Smooth muscle cell (in vitro differentiated cells): ENCODE data around the gene ADGRB3. TPM values are rescaled to one million over a fixed set of nuclear protein-coding genes. Genes with fewer than 3 reads are reported as not detected.

Source experiments
- DNase-seq: peaks from one replicate; lab custom pipeline; 2025; ENCODE audit not compliant: unreplicated experiment; lab: John Stamatoyannopoulos, UW
- H2AFZ ChIP-seq: fragments of 200-600 bp; sonication (generic); 2 replicates; pipeline ENCODE4 v1.6.0; 2016; ENCODE audit warnings: antibody characterized with exemption, low read depth, mild to moderate bottlenecking
- H3F3A ChIP-seq: fragments of 200-600 bp; sonication (generic); 2 replicates; pipeline ENCODE4 v1.6.0; 2017; ENCODE audit warnings: antibody characterized with exemption, low read depth
- H3K27ac ChIP-seq: fragments of 200-600 bp; sonication (generic); 2 replicates; pipeline ENCODE4 v1.5.1; 2016; ENCODE audit warnings: low read depth, mild to moderate bottlenecking
- H3K27me3 ChIP-seq: fragments of 200-600 bp; sonication (generic); 2 replicates; pipeline ENCODE4 v1.6.1; 2016; ENCODE audit warnings: low read depth, mild to moderate bottlenecking
- H3K36me3 ChIP-seq: fragments of 200-600 bp; sonication (generic); 2 replicates; pipeline ENCODE4 v1.5.1; 2016; ENCODE audit warnings: low read depth
- H3K4me1 ChIP-seq: fragments of 200-600 bp; sonication (generic); 2 replicates; pipeline ENCODE4 v1.5.1; 2016; ENCODE audit warnings: low read depth
- H3K4me2 ChIP-seq: fragments of 200-600 bp; sonication (generic); 2 replicates; pipeline ENCODE4 v1.6.0; 2016; ENCODE audit warnings: mild to moderate bottlenecking
- H3K4me3 ChIP-seq: fragments of 200-600 bp; sonication (generic); 2 replicates; pipeline ENCODE4 v1.5.1; 2016; ENCODE audit warnings: mild to moderate bottlenecking
- H3K79me2 ChIP-seq: fragments of 200-600 bp; sonication (generic); 2 replicates; pipeline ENCODE4 v1.6.0; 2016; ENCODE audit warnings: low read depth, mild to moderate bottlenecking
- H3K9ac ChIP-seq: fragments of 200-600 bp; sonication (generic); 2 replicates; pipeline ENCODE4 v1.6.0; 2016; ENCODE audit warnings: low read depth
- H3K9me3 ChIP-seq: fragments of 200-600 bp; sonication (generic); replicated peaks from 2 replicates; pipeline ENCODE4 v1.5.1; 2016; ENCODE audit warnings: low read depth
- H4K20me1 ChIP-seq: fragments of 200-600 bp; sonication (generic); 2 replicates; pipeline ENCODE4 v1.6.0; 2016; ENCODE audit warnings: low read depth
- WGBS: methylation state at CpG from one replicate; pipeline ENCODE4 v1.1.7; 2016; ENCODE audit warnings: low lambda C conversion rate; 5-methylcytosine and 5-hydroxymethylcytosine counted together
- polyA plus RNA-seq: library from polyadenylated mRNA; unstranded; fragments of >200 nt; fragmentation: Nextera tagmentation; extraction: Ambion mirVana; gene quantifications from 2 replicates; pipeline ENCODE4 v1.2.1, GENCODE V29; 2016
- total RNA-seq: library from RNA; depleted of rRNA; stranded (reverse); fragments of >200 nt; gene quantifications from 2 replicates; pipeline ENCODE4 v1.2.3, GENCODE V29; 2014
- TF ChIP-seq, protein P1 (sequence below): fragments of 200-600 bp; sonication (generic); IDR thresholded peaks from 2 replicates; pipeline ENCODE4 v1.5.1; 2017; ENCODE audit warnings: borderline replicate concordance, mild to moderate bottlenecking, antibody characterized with exemption; ENCODE audit not compliant: insufficient read depth, poor library complexity, severe bottlenecking

The ADGRB3 gene
- total and polyA plus RNA-seq, 2 experiments from 2014 or later, result 0.34 to 0.63 TPM

DNA sequence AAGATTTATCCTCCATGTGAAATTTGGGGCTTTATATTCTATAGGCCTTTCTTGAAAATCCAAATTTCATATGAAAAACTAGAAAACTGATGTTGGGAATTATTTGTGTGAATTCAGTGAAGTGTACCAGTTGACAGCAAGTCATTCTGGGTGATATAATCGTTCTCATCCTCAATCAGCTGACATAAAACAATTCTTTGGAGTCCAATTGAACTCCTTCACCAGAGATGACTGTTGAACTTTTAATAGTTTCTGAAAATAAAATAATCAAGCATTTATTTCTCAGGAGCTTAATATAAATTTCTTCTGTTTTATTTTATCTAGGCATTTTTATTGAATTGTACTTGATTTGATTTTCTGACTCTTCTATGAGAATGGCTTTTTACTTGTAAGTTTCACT is 92.6 kb downstream of the ADGRB3 start:
- no peaks in the 10 kb centered on the region for H4K20me1 ChIP-seq
- H3K4me1 ChIP-seq, result no peaks in the 10 kb centered on the region
- WGBS, result 65% methylated on average over 1 of the region's 1 CpG
- H3K27ac ChIP-seq, result no peak overlapping the region
- no peak for DNase-seq
- no peaks in the 10 kb centered on the region for H3K9me3 ChIP-seq
- TF ChIP-seq, protein P1, sequence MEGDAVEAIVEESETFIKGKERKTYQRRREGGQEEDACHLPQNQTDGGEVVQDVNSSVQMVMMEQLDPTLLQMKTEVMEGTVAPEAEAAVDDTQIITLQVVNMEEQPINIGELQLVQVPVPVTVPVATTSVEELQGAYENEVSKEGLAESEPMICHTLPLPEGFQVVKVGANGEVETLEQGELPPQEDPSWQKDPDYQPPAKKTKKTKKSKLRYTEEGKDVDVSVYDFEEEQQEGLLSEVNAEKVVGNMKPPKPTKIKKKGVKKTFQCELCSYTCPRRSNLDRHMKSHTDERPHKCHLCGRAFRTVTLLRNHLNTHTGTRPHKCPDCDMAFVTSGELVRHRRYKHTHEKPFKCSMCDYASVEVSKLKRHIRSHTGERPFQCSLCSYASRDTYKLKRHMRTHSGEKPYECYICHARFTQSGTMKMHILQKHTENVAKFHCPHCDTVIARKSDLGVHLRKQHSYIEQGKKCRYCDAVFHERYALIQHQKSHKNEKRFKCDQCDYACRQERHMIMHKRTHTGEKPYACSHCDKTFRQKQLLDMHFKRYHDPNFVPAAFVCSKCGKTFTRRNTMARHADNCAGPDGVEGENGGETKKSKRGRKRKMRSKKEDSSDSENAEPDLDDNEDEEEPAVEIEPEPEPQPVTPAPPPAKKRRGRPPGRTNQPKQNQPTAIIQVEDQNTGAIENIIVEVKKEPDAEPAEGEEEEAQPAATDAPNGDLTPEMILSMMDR, result no peak
- H3F3A ChIP-seq, result no peaks in the 10 kb centered on the region
- no peak overlapping the region for H2AFZ ChIP-seq
- H3K9ac ChIP-seq, result no peak overlapping the region
- no peak overlapping the region for H3K4me3 ChIP-seq
- H3K36me3 ChIP-seq, result no peaks in the 10 kb centered on the region
- H3K79me2 ChIP-seq, result no peaks in the 10 kb centered on the region
- no peak overlapping the region for H3K4me2 ChIP-seq
- H3K27me3 ChIP-seq, result no peaks in the 10 kb centered on the region

DNA sequence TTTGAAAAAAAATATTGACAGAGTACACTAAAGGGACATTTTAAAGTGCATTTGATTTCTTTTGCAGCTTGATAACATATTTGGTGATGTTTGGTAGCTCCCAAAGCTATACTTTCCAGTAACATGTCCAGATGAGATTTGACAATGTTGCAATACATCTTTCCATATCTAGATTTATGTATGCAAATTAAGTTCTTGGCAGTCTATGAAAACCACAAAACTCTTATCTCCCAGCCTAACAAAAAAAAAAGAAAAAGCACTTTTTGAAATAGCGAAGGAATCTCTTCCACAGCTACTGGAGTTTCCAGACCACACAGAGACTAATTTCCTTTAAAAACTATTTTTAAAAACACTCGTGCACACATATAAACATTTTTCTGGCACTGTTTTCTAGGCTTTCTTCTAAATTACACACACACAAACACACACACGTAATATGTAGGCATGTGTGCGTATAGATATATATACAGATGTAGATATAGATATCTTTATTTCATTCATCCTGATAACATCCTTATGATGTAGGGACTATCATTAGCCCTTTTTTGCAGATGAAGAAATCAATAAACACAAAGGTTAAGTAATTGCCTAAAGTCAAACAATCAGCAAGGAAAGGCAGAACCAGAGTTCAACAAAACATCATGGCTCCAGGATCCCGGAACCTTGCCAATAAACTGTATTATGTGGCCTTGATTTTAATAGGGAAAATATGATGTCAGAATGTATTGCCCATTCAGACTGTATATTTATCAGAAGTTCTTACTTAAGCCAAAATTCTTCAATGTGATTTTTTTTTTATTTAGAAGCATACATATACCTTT is 93.3 kb downstream of the ADGRB3 start:
- Histone ChIP-seq H3K4me2 (no peak overlapping the region), H2AFZ (no peak overlapping the region), H3K4me3 (no peak overlapping the region), H3K4me1 (no peaks in the 10 kb centered on the region), H3K9me3 (no peaks in the 10 kb centered on the region), H3F3A (no peaks in the 10 kb centered on the region), H3K27me3 (no peaks in the 10 kb centered on the region), H3K79me2 (no peaks in the 10 kb centered on the region), H3K36me3 (no peaks in the 10 kb centered on the region), H3K27ac (no peak overlapping the region), H3K9ac (no peak overlapping the region), H4K20me1 (no peaks in the 10 kb centered on the region)
- no peak for DNase-seq
- TF ChIP-seq, protein P1, result no peak
- WGBS, result 65% methylated on average over 5 of the region's 5 CpGs

DNA sequence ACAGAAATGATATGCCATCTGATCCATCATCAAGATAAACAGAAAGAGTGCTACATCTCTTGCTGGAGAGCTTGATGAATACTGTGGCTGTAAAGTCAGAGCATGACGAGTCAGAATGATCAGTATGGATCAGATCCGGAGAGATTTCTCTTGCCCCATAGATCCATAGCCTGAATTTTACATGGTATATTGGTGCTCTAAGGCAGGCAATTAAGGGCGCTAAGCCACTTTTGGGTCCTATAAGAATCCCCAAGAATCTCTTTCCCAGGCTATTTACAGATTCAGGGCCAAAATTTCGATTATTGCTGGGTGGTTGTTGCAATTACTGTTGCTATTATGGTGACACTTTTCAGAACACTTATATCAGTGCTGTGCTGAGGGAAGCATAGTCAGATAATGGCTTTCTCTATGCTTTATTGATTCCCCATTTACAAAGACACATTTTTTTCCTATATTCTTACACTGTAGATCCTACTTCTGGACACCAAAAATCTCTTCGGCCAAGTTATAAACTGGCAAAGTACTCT is 94.4 kb downstream of the ADGRB3 start:
- H3K4me3 ChIP-seq, result no peak overlapping the region
- no peak overlapping the region for H3K27ac ChIP-seq
- no peaks in the 10 kb centered on the region for H3K4me1 ChIP-seq
- no peaks in the 10 kb centered on the region for H4K20me1 ChIP-seq
- no peak for DNase-seq
- H3K27me3 ChIP-seq, result no peaks in the 10 kb centered on the region
- H2AFZ ChIP-seq, result no peak overlapping the region
- no peak overlapping the region for H3K4me2 ChIP-seq
- 74% methylated on average over 5 of the region's 5 CpGs for WGBS
- no peaks in the 10 kb centered on the region for H3F3A ChIP-seq
- no peaks in the 10 kb centered on the region for H3K9me3 ChIP-seq
- H3K79me2 ChIP-seq, result no peaks in the 10 kb centered on the region
- H3K9ac ChIP-seq, result no peak overlapping the region
- TF ChIP-seq, protein P1, result no peak
- H3K36me3 ChIP-seq, result no peaks in the 10 kb centered on the region
